GM21723 (cell line): ENCODE data around the gene RBBP8NL.

Experiments
- ATAC-seq: cut with Tn5 transposase; IDR thresholded peaks from one replicate; pipeline ENCODE4 v1.9.1; 2021; ENCODE audit warnings: mild to moderate bottlenecking, moderate library complexity; ENCODE audit not compliant: unreplicated experiment

The RBBP8NL gene

GRCh38 chr20:62422636-62423325 lies 4.6 kb downstream of the RBBP8NL start:
- ATAC-seq, result no peak

GRCh38 chr20:62421716-62421990 lies 5.7 kb downstream of the RBBP8NL start:
- no peak for ATAC-seq

GRCh38 chr20:62420846-62421715 lies 6.3 kb downstream of the RBBP8NL start:
- ATAC-seq, result no peak

GRCh38 chr20:62419759-62420158 lies 7.6 kb downstream of the RBBP8NL start:
- ATAC-seq, result no peak

GRCh38 chr20:62418709-62419487 lies 8.4 kb downstream of the RBBP8NL start:
- ATAC-seq, result no peak

- ATAC-seq, result no peak
These were observed 9.2 kb downstream of the RBBP8NL start for GRCh38 chr20:62417981-62418708.

- ATAC-seq, result no peak
These were observed 10.4 kb downstream of the RBBP8NL start for GRCh38 chr20:62416651-62417637.

GRCh38 chr20:62415354-62416111 lies 11.8 kb downstream of the RBBP8NL start:
- ATAC-seq, result no peak

- no peak for ATAC-seq
These were observed 13.3 kb downstream of the RBBP8NL start for GRCh38 chr20:62413896-62414481.

- no peak for ATAC-seq
These were observed 14.2 kb downstream of the RBBP8NL start for GRCh38 chr20:62413025-62413570.

GRCh38 chr20:62412194-62413024 lies 14.9 kb downstream of the RBBP8NL start:
- ATAC-seq, result no peak

- ATAC-seq, result no peak
These were observed 15.7 kb downstream of the RBBP8NL start for GRCh38 chr20:62411479-62412193.

GRCh38 chr20:62410746-62411478 lies 16.4 kb downstream of the RBBP8NL start:
- no peak for ATAC-seq

- no peak for ATAC-seq
These were observed 17.2 kb downstream of the RBBP8NL start for GRCh38 chr20:62409931-62410745.

- ATAC-seq, result no peak
These were observed 18.1 kb downstream of the RBBP8NL start for GRCh38 chr20:62409086-62409853.
